ENCODE results near the gene CYGB.
"Not testable (repeated sequence)": the region's sequence is repeated elsewhere in the genome, so short reads cannot be mapped to it uniquely, and the experiment has no call there.

Gene CYGB

GRCh38 chr17:76567634-76568432 lies 30.3 kb upstream of the CYGB start:
- TF ChIP-seq CTCF (IDR thresholded peaks at IDR 0.05; ENCODE audit: low read depth, low read length) = no peak
- DNase-seq (ENCODE audit: extremely low read depth, low read depth) = no peak

- no peak for TF ChIP-seq CTCF (IDR thresholded peaks at IDR 0.05; ENCODE audit: low read depth, low read length)
- DNase-seq (ENCODE audit: extremely low read depth, low read depth) = no peak
Measured at GRCh38 chr17:76566988-76567431, 29.5 kb upstream of the CYGB start.

GRCh38 chr17:76566613-76566943 lies 29.1 kb upstream of the CYGB start:
- no peak for TF ChIP-seq CTCF (IDR thresholded peaks at IDR 0.05; ENCODE audit: low read depth, low read length)
- DNase-seq (ENCODE audit: extremely low read depth, low read depth) = no peak

GRCh38 chr17:76565728-76566612 lies 28.5 kb upstream of the CYGB start:
- no peak for TF ChIP-seq CTCF (IDR thresholded peaks at IDR 0.05; ENCODE audit: low read depth, low read length)
- no peak for DNase-seq (ENCODE audit: extremely low read depth, low read depth)

DNA sequence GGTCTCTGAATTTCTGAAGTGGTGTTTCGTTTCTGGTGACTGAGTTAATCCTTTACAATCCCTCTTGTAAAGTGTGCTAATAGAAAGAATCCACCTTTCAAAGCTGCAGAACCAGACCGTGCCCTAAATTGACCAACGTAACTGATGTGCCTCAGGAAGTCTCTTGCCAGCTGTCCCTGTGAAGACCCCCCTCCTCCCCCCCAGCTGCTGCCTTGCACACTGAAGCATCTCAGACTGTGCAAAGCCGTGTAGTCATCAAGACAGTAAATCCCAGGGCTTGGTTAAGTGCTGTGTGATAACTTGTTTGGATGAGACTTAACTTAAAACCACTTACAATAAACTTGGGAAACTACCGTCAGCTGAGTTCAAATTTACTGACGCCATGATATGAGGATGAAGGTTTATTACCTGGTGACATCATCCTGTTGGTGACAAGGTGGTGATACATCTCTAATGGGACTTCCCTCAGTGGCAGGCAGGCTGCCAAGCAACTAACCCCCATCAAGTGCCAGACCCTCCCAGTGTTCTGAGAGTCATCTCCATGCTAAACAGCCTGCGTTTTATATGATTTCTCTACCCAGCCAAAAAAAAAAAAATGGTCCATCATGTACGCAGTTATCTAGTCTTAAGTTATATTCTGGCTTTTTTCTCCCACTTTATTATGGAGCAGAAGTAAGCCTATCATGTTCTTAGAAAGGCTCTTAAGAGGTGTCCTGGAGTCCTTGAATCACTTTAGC lies 27.6 kb upstream of the CYGB start:
- DNase-seq (ENCODE audit: extremely low read depth, low read depth) = not testable (repeated sequence)

- DNase-seq (ENCODE audit: extremely low read depth, low read depth) = not testable (repeated sequence)
Measured at GRCh38 chr17:76563359-76563758, 25.9 kb upstream of the CYGB start.

GRCh38 chr17:76562734-76563148 lies 25.2 kb upstream of the CYGB start:
- TF ChIP-seq CTCF (IDR thresholded peaks at IDR 0.05; ENCODE audit: low read depth, low read length) = no peak
- DNase-seq (ENCODE audit: extremely low read depth, low read depth) = no peak

GRCh38 chr17:76561799-76562268 lies 24.3 kb upstream of the CYGB start:
- DNase-seq (ENCODE audit: extremely low read depth, low read depth) = no peak
- no peak for TF ChIP-seq CTCF (IDR thresholded peaks at IDR 0.05; ENCODE audit: low read depth, low read length)

Measured in AG09319 (cell line).